Activated T-cell treated with anti-CD3 and anti-CD28 coated beads, Interleukin-2, amount 50 U/mL, for 4 hours (primary cell): ENCODE data around the gene CD59. TPM values are rescaled to one million over a fixed set of nuclear protein-coding genes. Genes with fewer than 3 reads are reported as not detected.
"Not testable (repeated sequence)": the region's sequence is repeated elsewhere in the genome, so short reads cannot be mapped to it uniquely, and the experiment has no call there.

Experiments
- ATAC-seq, 2 donors: fragments of 200-7000 bp; cut with Tn5 transposase; one replicate each; pipeline ENCODE4 v1.10.0; 2021
- DNase-seq: peaks from one replicate; pipeline ENCODE4 v3.0.0-alpha.2; 2020
- H3K27me3 Mint-ChIP-seq: one replicate; pipeline ENCODE4 v1.8.0; 2021; ENCODE audit warnings: low read depth, mixed read lengths
- H3K36me3 Mint-ChIP-seq: one replicate; pipeline ENCODE4 v1.8.0; 2022; ENCODE audit warnings: mixed read lengths; ENCODE audit not compliant: insufficient read depth
- H3K4me1 Mint-ChIP-seq: one replicate; pipeline ENCODE4 v1.8.0; 2021; ENCODE audit warnings: low read depth, mixed read lengths
- H3K4me3 Mint-ChIP-seq: one replicate; pipeline ENCODE4 v1.8.0; 2021; ENCODE audit warnings: mild to moderate bottlenecking, moderate library complexity, mixed read lengths
- H3K9me3 Mint-ChIP-seq: one replicate; pipeline ENCODE4 v1.8.0; 2021; ENCODE audit warnings: mixed read lengths
- total RNA-seq, 3 donors: library from RNA; stranded (reverse); gene quantifications; one replicate each; pipeline ENCODE4 v1.2.1, GENCODE V29; 2021

CD59 gene
- total RNA-seq, 3 donors from 2014 or later = 27.8 to 44.8 (median 30.0) TPM

DNA sequence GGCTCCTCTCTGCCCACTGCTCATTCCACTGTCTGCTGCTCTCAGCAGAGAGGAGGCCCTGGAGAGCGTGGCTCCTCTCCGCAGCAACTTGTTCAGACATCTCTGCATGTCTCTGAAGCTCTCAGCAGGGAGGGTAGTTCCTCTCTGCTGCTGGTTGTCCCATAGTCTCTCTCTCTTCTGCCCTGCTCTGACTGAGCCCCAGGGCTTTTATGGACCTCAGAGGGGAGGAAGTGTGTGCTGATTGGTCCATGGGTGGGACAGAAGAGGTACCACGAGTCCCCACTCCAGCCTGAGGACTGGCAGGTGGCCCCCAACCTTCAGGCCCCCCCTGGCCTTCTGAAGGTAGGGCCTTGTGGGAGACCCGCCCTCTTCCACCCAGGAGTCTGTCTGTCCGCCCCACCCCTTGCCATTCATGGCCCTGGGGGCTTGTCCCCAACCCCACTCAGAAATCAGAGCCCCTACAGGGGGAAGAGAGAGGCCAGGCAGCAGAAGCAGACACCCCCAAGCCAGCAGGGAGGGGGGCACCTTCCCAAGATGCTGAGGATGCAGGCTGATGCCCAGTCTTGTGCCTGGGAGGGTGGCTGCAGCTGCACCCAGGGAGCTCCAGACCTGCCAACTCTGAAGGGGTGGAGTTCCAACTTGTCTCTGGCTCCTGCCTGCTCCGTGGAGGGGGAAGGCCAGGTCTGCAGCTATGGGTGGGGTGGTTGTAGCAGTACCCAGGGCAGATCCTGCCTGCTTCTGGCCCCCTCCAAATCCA is 70.7 kb downstream of the CD59 start:
- ATAC-seq (no peak), DNase-seq (no peak)
- Mint-ChIP-seq H3K4me1 (no peaks in the 10 kb centered on the region), H3K4me3 (no peak overlapping the region), H3K36me3 (no peaks in the 10 kb centered on the region), H3K27me3 (peaks cover 17% of the 10 kb centered on the region), H3K9me3 (no peaks in the 10 kb centered on the region)

DNA sequence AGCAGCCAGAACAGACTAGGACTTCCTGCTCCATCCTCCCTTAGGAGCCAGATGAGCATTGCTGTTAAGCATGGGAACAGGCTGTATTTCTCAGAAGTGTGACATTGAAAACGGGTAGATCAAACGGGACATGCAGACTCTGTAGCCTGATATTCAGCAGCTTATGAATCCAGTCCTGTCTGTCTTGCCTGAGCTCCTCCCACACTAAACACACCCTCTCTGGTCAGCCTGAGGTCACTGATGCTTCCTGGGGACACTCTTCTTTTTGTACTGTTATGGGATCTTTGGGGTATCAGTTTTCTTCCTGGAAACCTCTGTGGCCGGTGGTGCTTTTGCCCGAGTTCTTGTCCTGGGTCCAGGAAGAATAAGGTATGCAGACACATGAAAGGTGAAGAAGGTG is 71.4 kb downstream of the CD59 start:
- Mint-ChIP-seq H3K27me3 (peaks cover 14% of the 10 kb centered on the region), H3K4me3 (no peak overlapping the region), H3K4me1 (no peaks in the 10 kb centered on the region), H3K36me3 (no peaks in the 10 kb centered on the region), H3K9me3 (no peaks in the 10 kb centered on the region)
- ATAC-seq (no peak), DNase-seq (no peak)

DNA sequence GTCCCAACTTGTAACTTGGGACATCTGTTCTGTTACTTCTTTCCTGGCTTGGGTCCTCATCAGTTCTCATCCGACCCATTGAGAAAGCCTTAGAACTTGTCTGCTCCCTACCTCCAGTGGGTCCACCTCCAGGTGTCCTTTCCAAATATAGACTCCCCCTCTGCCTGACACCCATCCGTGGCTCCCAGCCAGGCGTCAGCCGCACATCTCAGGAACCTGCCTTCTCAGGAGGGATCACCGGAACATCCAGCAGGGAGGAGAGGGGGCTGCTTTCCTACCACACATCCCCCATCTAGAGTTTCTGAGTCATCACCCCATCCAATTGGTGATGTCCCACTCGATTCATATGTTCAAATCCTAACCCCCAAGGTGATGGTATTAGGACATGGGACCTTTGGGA is 72.1 kb downstream of the CD59 start:
- H3K9me3 Mint-ChIP-seq = no peaks in the 10 kb centered on the region
- H3K4me1 Mint-ChIP-seq = no peaks in the 10 kb centered on the region
- no peak overlapping the region for H3K4me3 Mint-ChIP-seq
- no peaks in the 10 kb centered on the region for H3K36me3 Mint-ChIP-seq
- DNase-seq (no peak), ATAC-seq (no peak)
- peaks cover 14% of the 10 kb centered on the region for H3K27me3 Mint-ChIP-seq

DNA sequence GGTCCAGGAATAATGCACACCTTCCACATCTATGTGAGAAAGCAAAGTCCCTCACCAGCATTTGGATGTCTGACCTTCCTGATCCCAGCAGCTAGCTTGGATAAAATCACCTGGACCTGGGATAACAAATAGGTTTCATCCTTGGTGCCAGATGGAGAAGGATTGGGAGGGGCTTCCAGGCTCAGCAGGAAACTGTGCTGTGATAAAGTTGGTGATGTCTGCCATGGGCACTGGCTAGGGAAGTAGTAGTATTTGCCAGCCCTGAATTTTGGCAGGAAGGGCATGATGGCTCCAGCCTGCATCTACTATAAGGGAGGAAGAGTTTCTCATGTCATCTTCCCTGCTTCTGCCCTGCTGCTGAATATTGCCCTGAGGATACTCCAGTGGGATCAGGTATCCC is 73.1 kb downstream of the CD59 start:
- no peaks in the 10 kb centered on the region for H3K9me3 Mint-ChIP-seq
- peaks cover 14% of the 10 kb centered on the region for H3K27me3 Mint-ChIP-seq
- no peak overlapping the region for H3K4me3 Mint-ChIP-seq
- DNase-seq (no peak), ATAC-seq (no peak)
- H3K4me1 Mint-ChIP-seq = no peaks in the 10 kb centered on the region
- H3K36me3 Mint-ChIP-seq = no peaks in the 10 kb centered on the region

DNA sequence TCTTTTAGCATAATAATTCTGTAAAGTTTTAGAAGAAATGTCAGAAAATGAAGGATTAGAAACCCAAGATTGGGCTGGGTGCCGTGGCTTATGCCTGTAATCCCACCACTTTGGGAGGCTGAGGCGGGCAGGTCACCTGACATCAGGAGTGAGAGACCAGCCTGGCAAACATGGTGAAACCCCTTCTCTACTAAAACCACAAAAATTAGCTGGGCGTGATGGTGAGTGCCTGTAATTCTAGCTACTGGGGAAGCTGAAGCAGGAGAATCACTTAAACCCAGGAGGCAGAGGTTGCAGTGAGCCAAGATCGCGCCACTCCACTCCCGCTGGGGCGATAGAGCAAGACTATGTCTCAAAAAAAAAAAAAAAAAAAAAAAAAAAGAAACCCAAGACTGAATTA is 74.7 kb downstream of the CD59 start:
- not testable (repeated sequence) for DNase-seq, H3K4me3 Mint-ChIP-seq, H3K36me3 Mint-ChIP-seq, H3K9me3 Mint-ChIP-seq, H3K4me1 Mint-ChIP-seq, ATAC-seq, H3K27me3 Mint-ChIP-seq

DNA sequence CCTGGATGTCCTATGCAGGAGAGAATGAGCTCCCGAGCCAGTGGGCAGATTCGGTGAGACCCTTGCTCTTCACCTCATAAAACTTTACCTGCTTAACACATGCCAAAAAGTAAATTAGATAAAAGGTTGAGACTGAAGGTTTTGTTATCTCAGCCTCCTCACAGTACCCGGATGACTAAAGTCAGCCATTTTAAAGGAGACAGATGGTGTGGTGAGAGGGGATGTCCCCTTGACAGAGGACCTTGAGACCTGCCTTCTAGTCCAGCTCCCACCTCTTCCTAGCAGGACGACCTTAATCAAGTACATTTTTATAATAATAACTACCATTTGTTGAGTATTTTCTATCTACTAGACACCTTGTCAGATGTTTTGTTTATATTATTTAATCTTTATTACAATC is 75.3 kb downstream of the CD59 start:
- Mint-ChIP-seq H3K36me3 (no peaks in the 10 kb centered on the region), H3K4me3 (no peak overlapping the region), H3K9me3 (no peaks in the 10 kb centered on the region), H3K4me1 (no peaks in the 10 kb centered on the region), H3K27me3 (peaks cover 8% of the 10 kb centered on the region)
- DNase-seq (no peak), ATAC-seq (no peak)

DNA sequence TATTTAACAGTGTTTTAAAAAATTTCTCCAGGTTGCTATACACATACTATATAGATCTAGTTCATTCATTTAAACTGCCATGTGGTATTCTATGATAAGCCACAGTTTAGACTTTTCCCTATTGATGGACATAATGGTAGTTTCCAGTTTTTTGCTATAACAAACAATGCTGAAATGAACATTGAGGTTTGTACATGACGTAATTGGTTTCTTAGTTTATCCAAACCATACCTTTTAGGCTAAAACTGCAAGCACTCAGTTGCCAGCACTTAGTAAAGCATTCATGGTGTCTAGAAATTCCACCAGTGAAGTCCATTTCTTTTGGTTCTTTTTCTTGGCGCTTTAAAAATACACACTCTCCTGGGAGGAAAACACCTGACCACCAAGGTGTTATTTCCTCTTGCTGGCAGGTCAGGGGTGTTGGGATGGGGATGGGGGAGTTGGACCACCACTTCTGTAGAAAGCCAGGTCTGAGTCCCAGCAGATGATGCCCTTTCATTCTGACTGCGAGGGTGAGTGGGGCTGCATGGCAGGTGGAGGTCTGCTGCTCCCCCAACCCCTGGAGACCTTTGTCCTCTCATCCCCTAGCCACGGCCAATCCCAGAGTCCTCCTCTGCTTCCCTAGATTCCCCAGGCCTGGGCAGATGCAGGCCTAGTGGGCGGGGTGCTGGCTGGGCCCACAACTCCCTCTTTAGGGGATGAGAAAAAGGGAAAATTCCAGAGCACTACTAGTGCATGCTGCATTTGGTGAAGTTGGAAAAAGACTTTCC is 76.7 kb downstream of the CD59 start:
- Mint-ChIP-seq H3K9me3 (no peaks in the 10 kb centered on the region), H3K4me1 (no peaks in the 10 kb centered on the region), H3K4me3 (no peak overlapping the region), H3K27me3 (peaks cover 10% of the 10 kb centered on the region), H3K36me3 (no peaks in the 10 kb centered on the region)
- no peak for ATAC-seq
- DNase-seq = no peak

DNA sequence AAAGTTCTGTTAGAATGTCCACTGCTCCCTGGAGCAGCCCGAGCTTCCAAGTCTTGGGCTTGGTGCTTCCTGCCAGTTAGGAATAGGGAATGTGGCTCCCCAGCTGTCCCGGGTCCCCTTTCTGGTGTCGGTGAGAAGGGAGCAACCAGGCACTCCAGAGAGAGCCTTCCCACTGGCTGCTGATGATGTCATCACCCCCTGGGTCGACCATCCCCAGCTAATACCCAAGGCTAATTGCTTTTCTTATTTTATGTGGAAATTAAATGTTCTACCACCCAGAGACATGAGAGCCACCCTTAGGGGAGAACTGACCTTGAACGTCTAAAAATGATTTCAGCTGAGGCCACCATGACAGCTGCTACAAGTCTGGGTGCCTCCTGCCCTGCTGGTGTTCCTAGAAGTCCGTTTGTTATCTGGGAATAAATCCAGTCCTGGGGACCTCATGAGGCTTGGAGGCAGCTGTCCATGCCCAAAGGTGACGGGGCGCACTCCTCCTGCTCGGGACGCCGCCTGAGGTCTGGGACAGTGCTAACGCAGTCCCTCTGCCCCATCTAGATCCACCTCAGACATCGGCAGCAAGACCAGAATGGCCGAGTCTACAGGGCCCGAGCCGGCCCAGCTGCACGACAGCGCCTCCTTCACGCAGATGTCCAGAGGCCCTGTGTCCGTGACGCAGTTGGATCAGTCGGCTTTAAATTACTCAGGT is 77.9 kb downstream of the CD59 start:
- ATAC-seq (no peak), DNase-seq (no peak)
- H3K4me1 Mint-ChIP-seq = no peaks in the 10 kb centered on the region
- H3K27me3 Mint-ChIP-seq = peaks cover 5% of the 10 kb centered on the region
- no peak overlapping the region for H3K4me3 Mint-ChIP-seq
- H3K9me3 Mint-ChIP-seq = no peaks in the 10 kb centered on the region
- no peaks in the 10 kb centered on the region for H3K36me3 Mint-ChIP-seq

DNA sequence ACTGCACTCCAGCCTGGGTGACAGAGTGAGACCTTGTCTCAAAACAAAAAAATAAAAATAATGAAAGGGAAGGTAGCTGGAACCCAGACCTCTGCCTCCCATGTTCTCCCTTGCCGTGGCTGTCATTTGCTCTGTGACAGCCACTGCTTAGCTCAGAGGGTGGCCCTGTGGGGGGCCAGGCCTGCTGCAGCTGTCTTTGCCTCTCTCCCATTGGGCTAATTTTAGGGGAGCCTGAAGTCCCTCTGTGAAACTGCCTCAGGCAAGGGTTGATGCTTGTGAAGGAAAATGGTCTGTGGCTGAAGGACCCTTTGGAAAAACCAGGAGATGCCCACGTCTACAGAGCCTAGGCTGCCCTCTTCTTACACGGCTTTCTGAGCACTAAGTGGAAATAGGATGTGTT is 78.5 kb downstream of the CD59 start:
- Mint-ChIP-seq H3K36me3 (no peaks in the 10 kb centered on the region), H3K9me3 (no peaks in the 10 kb centered on the region), H3K27me3 (peaks cover 5% of the 10 kb centered on the region), H3K4me1 (no peaks in the 10 kb centered on the region), H3K4me3 (no peak overlapping the region)
- ATAC-seq (no peak), DNase-seq (no peak)

DNA sequence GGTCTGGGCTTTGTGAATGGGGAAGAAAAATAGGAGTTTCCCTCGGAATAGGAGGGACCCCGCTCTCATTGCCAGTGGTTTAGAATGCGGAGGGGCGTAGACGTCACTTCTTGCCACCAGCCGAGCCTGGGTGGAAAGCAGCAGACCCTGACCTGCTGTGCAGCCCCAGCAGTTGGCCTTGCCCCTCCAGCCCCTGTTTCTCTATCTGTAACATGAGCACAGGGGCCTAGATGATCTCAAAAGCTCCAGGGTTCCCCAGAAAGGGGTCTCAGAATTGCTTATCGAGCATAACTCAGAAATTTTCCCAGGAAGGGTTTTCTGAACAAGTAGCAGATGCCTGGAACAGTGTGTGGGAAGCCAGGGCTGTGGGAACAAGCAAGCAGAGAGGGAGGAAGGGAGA is 79.5 kb downstream of the CD59 start:
- Mint-ChIP-seq H3K4me1 (no peaks in the 10 kb centered on the region), H3K9me3 (no peaks in the 10 kb centered on the region), H3K4me3 (no peak overlapping the region), H3K36me3 (no peaks in the 10 kb centered on the region), H3K27me3 (peaks cover 5% of the 10 kb centered on the region)
- ATAC-seq = no peak
- DNase-seq = no peak

DNA sequence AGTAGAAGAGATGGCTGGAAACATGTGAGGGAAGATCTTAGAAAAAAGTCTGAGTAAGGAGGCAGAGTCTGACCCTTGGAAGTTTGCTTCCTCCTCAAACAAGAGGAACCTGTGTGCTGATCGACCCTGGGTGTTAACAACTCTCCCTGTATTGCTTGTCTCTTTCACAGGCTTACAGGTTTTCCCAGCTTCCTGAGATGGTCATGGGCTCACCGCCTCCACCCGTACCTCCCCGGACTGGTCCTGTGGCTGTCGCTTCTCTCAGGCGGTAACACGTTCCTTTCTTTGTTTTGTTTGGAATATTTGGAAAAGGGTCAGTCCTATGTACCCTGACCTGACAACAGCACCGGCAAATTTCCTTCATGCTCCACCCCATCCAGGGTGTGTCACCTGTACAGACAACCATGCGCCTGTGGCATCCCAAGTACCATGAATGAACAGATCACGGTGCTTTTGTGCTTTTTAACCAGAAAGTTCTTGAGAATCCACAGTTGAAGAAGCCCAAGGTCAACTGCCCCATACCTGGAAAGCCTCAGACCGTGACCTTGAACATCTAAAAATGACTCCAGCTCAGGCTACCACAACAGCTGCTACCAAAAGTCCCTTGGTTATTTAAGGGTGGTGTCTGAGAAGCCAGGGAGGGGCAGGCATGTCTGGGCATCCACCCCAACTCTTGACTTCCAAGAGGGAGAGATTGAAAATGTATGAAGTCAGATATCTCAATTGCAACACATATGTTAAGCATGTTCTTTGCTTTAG is 80.2 kb downstream of the CD59 start:
- Mint-ChIP-seq H3K36me3 (no peaks in the 10 kb centered on the region), H3K4me1 (no peaks in the 10 kb centered on the region), H3K9me3 (no peaks in the 10 kb centered on the region), H3K4me3 (no peak overlapping the region), H3K27me3 (peaks cover 4% of the 10 kb centered on the region)
- DNase-seq = no peak
- ATAC-seq = no peak

DNA sequence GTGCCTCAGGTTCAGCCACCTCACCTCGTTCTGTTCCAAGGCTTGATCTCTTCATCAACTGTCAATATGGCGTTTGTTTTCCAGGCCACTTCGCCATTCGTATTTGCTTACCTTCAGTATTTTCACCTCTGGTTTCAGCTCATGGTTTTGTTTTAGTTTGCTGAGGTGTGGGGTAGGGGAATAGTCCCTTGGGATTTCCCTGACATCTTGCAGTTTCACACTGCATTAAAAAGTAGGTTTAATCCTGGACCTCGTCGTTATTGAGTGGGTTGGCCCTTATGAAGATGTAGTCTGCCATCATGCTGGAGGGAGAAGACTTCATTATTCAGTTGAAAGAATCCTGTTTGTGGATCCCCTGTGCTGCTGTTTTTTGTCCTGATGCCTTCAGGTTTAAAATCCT is 81.6 kb downstream of the CD59 start:
- Mint-ChIP-seq H3K27me3 (peaks cover 6% of the 10 kb centered on the region), H3K9me3 (no peaks in the 10 kb centered on the region), H3K36me3 (no peaks in the 10 kb centered on the region), H3K4me1 (no peaks in the 10 kb centered on the region), H3K4me3 (no peak overlapping the region)
- ATAC-seq = no peak
- no peak for DNase-seq
